DND-41 (cell line): Measurements from ENCODE around the gene CFAP54.

Source experiments
- ATAC-seq: fragments of 200-7000 bp; cut with Tn5 transposase; 3 replicates; pipeline ENCODE4 v1.9.1; 2021; ENCODE audit warnings: low read depth; ENCODE audit not compliant: insufficient read depth
- DNase-seq: peaks from one replicate; pipeline ENCODE4 v3.0.0-alpha.2; 2020
- H2AFZ ChIP-seq: 2 replicates; pipeline ENCODE4 v1.6.0; 2012; ENCODE audit warnings: low read depth, low read length
- H3K27ac ChIP-seq: 2 replicates; pipeline ENCODE4 v1.5.1; 2012; ENCODE audit warnings: low read length, inconsistent platforms
- H3K27me3 ChIP-seq: fragments of 200-600 bp; sonication (generic); 2 replicates; pipeline ENCODE4 v1.6.0; 2012; ENCODE audit warnings: low read length, mild to moderate bottlenecking, inconsistent platforms; ENCODE audit not compliant: insufficient read depth, poor library complexity
- H3K36me3 ChIP-seq: 2 replicates; pipeline ENCODE4 v1.5.1; 2012; ENCODE audit warnings: low read length, inconsistent platforms; ENCODE audit not compliant: insufficient read depth
- H3K4me1 ChIP-seq: 2 replicates; pipeline ENCODE4 v1.5.1; 2012; ENCODE audit warnings: mild to moderate bottlenecking, low read length; ENCODE audit not compliant: insufficient read depth
- H3K4me2 ChIP-seq: 2 replicates; pipeline ENCODE4 v1.6.0; 2012; ENCODE audit warnings: mild to moderate bottlenecking, moderate library complexity, low read length, inconsistent platforms; ENCODE audit not compliant: insufficient read depth
- H3K4me3 ChIP-seq, 2 experiments: fragments of 200-600 bp in 1 of 2; shearing (Covaris generic) in 1 of 2; 2 replicates each; pipeline ENCODE4 v1.5.1; 2012 to 2016; ENCODE audit warnings: inconsistent platforms in 2 of 2, low read length in 2 of 2, mild to moderate bottlenecking in 2 of 2, low read depth in 1 of 2, moderate library complexity in 1 of 2
- H3K79me2 ChIP-seq: 2 replicates; pipeline ENCODE4 v1.6.0; 2012; ENCODE audit warnings: low read length, inconsistent platforms; ENCODE audit not compliant: insufficient read depth
- H3K9ac ChIP-seq: 2 replicates; pipeline ENCODE4 v1.6.0; 2012; ENCODE audit warnings: low read depth, mild to moderate bottlenecking, inconsistent platforms, low read length, moderate library complexity
- H3K9me3 ChIP-seq: 2 replicates; pipeline ENCODE4 v1.5.1; 2012; ENCODE audit warnings: low read length, moderate library complexity, mild to moderate bottlenecking, inconsistent platforms; ENCODE audit not compliant: insufficient read depth, severe bottlenecking
- H4K20me1 ChIP-seq: 2 replicates; pipeline ENCODE4 v1.6.0; 2012; ENCODE audit warnings: low read length; ENCODE audit not compliant: insufficient read depth
- CTCF ChIP-seq: IDR thresholded peaks from 2 replicates; pipeline ENCODE4 v1.5.1; 2012; ENCODE audit warnings: borderline replicate concordance, low read length, moderate library complexity, mild to moderate bottlenecking; ENCODE audit not compliant: poor library complexity, severe bottlenecking; ENCODE audit errors: extremely low read depth
- EZH2 ChIP-seq: IDR thresholded peaks from 3 replicates; pipeline ENCODE4 v1.6.1; 2012; ENCODE audit warnings: borderline replicate concordance, low read depth, mild to moderate bottlenecking, moderate library complexity, low read length, inconsistent platforms; ENCODE audit not compliant: severe bottlenecking

CFAP54 gene

GRCh38 chr12:96516472-96517430, 27.4 kb downstream of the CFAP54 start:
- Histone ChIP-seq H4K20me1 (no peaks in the 10 kb centered on the region), H3K27ac (peak overlapping the region; percentile 9; the same call in 1 of the 2 replicates), H3K4me2 (peak overlapping the region; percentile 32), H2AFZ (peak overlapping the region; percentile 65; the same call in 1 of the 2 replicates), H3K27me3 (no peaks in the 10 kb centered on the region), H3K4me3 (no peak overlapping the region), H3K79me2 (no peaks in the 10 kb centered on the region), H3K9ac (no peak overlapping the region; the same call in 1 of the 2 replicates), H3K9me3 (no peaks in the 10 kb centered on the region), H3K36me3 (no peaks in the 10 kb centered on the region), H3K4me1 (peaks cover 11% of the 10 kb centered on the region)
- peak; percentile 76 for TF ChIP-seq CTCF
- TF ChIP-seq EZH2 = no peak
- ATAC-seq = peak; percentile 91
- DNase-seq = peak; percentile 82

- H3K4me2 ChIP-seq = no peak overlapping the region
- H4K20me1 ChIP-seq = no peaks in the 10 kb centered on the region
- no peak for ATAC-seq
- TF ChIP-seq CTCF = no peak
- TF ChIP-seq EZH2 = no peak
- H3K36me3 ChIP-seq = no peaks in the 10 kb centered on the region
- H3K9ac ChIP-seq = no peak overlapping the region
- no peaks in the 10 kb centered on the region for H3K79me2 ChIP-seq
- peaks cover 11% of the 10 kb centered on the region for H3K4me1 ChIP-seq
- H3K27me3 ChIP-seq = no peaks in the 10 kb centered on the region
- no peak overlapping the region for H2AFZ ChIP-seq
- H3K4me3 ChIP-seq = no peak overlapping the region
- H3K9me3 ChIP-seq = no peaks in the 10 kb centered on the region
- H3K27ac ChIP-seq = no peak overlapping the region
- DNase-seq = no peak
These were observed 31.4 kb downstream of the CFAP54 start for GRCh38 chr12:96520767-96521166.

GRCh38 chr12:96521895-96522682, 32.7 kb downstream of the CFAP54 start:
- Histone ChIP-seq H3K9ac (no peak overlapping the region), H3K27me3 (no peaks in the 10 kb centered on the region), H2AFZ (no peak overlapping the region), H3K36me3 (no peaks in the 10 kb centered on the region), H3K27ac (no peak overlapping the region), H3K4me1 (peaks cover 2% of the 10 kb centered on the region; the same call in 1 of the 2 replicates), H4K20me1 (no peaks in the 10 kb centered on the region), H3K9me3 (no peaks in the 10 kb centered on the region), H3K4me2 (no peak overlapping the region), H3K79me2 (no peaks in the 10 kb centered on the region), H3K4me3 (no peak overlapping the region)
- no peak for TF ChIP-seq EZH2
- no peak for TF ChIP-seq CTCF
- DNase-seq = no peak
- ATAC-seq = no peak
